Adipocyte (in vitro differentiated cells): ENCODE data around the gene LAMB2.

ENCODE experiments used
- DNase-seq: peaks from one replicate; pipeline ENCODE4 v3.0.0-alpha.2; 2015; ENCODE audit warnings: low read depth
- H3K27me3 ChIP-seq: replicated peaks from 2 replicates; pipeline ENCODE4 v1.7.0; 2013; ENCODE audit warnings: mild to moderate bottlenecking, low read length, moderate library complexity; ENCODE audit not compliant: control insufficient read depth, insufficient read depth
- H3K36me3 ChIP-seq: 2 replicates; pipeline ENCODE4 v1.7.0; 2013; ENCODE audit warnings: low read length, mild to moderate bottlenecking, moderate library complexity; ENCODE audit not compliant: control insufficient read depth, insufficient read depth, severe bottlenecking
- H3K4me1 ChIP-seq: 2 replicates; pipeline ENCODE4 v1.7.0; 2013; ENCODE audit warnings: mild to moderate bottlenecking, low read length, moderate library complexity; ENCODE audit not compliant: control insufficient read depth, insufficient read depth
- H3K4me3 ChIP-seq: 2 replicates; pipeline ENCODE4 v1.7.0; 2013; ENCODE audit warnings: mild to moderate bottlenecking, low read length, moderate library complexity
- H3K9ac ChIP-seq: 2 replicates; pipeline ENCODE4 v1.7.0; 2013; ENCODE audit warnings: mild to moderate bottlenecking, low read length, moderate library complexity
- H3K9me3 ChIP-seq: 2 replicates; pipeline ENCODE4 v1.7.0; 2013; ENCODE audit warnings: mild to moderate bottlenecking, low read length, moderate library complexity; ENCODE audit not compliant: control insufficient read depth

Gene LAMB2

GRCh38 chr3:49131576-49131975 is 1.3 kb downstream of the LAMB2 start:
- DNase-seq = no peak
- Histone ChIP-seq H3K27me3 (no peaks in the 10 kb centered on the region), H3K4me1 (peaks cover 13% of the 10 kb centered on the region), H3K36me3 (peaks cover 36% of the 10 kb centered on the region), H3K9ac (peak overlapping the region; percentile 87), H3K9me3 (no peaks in the 10 kb centered on the region), H3K4me3 (peak overlapping the region; percentile 90)

- H3K36me3 ChIP-seq = peaks cover 41% of the 10 kb centered on the region
These were observed 1.8 kb downstream of the LAMB2 start for GRCh38 chr3:49131040-49131439.

GRCh38 chr3:49124991-49125670 is 7.7 kb downstream of the LAMB2 start:
- peaks cover under 1% of the 10 kb centered on the region for H3K4me1 ChIP-seq
- peaks cover 80% of the 10 kb centered on the region for H3K36me3 ChIP-seq
- DNase-seq = no peak
- H3K4me3 ChIP-seq = no peak overlapping the region
- H3K9me3 ChIP-seq = no peaks in the 10 kb centered on the region
- H3K27me3 ChIP-seq = no peaks in the 10 kb centered on the region
- H3K9ac ChIP-seq = no peak overlapping the region

More at GRCh38 chr3:49131040-49131439, 1.8 kb downstream of the LAMB2 start:
- H3K9ac ChIP-seq = peak overlapping the region; percentile 87
- DNase-seq = no peak
- no peaks in the 10 kb centered on the region for H3K9me3 ChIP-seq
- no peaks in the 10 kb centered on the region for H3K27me3 ChIP-seq
- peak overlapping the region; percentile 90 for H3K4me3 ChIP-seq
- peaks cover 13% of the 10 kb centered on the region for H3K4me1 ChIP-seq

GRCh38 chr3:49124203-49124602 is 8.6 kb downstream of the LAMB2 start:
- Histone ChIP-seq H3K4me1 (peaks cover 10% of the 10 kb centered on the region), H3K9ac (no peak overlapping the region), H3K27me3 (no peaks in the 10 kb centered on the region), H3K9me3 (no peaks in the 10 kb centered on the region), H3K4me3 (no peak overlapping the region), H3K36me3 (peaks cover 71% of the 10 kb centered on the region)
- no peak for DNase-seq

DNA sequence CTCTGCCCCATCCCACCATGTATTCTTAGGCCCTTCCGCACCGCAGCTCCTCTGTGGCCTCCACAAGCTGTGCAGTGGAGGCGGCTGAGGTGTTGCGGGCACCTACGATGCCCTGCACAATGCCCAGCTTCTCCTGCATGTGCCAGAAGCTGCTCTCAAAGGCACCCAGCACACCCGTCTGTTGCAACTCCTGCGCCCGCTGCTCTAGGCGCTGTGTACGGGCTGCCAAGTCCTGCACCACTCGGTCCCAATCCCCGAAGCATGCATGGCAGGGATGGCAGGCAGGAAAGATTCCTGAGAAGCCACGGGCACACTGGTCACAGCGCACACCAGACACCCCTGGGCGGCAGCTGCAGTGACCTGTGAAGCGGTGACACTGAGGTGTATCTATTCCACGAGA is 9.2 kb downstream of the LAMB2 start:
- H3K36me3 ChIP-seq = peaks cover 71% of the 10 kb centered on the region
- no peaks in the 10 kb centered on the region for H3K27me3 ChIP-seq
- no peak overlapping the region for H3K4me3 ChIP-seq
- H3K9me3 ChIP-seq = no peaks in the 10 kb centered on the region
- no peak for DNase-seq
- no peak overlapping the region for H3K9ac ChIP-seq
- H3K4me1 ChIP-seq = peaks cover 15% of the 10 kb centered on the region

DNA sequence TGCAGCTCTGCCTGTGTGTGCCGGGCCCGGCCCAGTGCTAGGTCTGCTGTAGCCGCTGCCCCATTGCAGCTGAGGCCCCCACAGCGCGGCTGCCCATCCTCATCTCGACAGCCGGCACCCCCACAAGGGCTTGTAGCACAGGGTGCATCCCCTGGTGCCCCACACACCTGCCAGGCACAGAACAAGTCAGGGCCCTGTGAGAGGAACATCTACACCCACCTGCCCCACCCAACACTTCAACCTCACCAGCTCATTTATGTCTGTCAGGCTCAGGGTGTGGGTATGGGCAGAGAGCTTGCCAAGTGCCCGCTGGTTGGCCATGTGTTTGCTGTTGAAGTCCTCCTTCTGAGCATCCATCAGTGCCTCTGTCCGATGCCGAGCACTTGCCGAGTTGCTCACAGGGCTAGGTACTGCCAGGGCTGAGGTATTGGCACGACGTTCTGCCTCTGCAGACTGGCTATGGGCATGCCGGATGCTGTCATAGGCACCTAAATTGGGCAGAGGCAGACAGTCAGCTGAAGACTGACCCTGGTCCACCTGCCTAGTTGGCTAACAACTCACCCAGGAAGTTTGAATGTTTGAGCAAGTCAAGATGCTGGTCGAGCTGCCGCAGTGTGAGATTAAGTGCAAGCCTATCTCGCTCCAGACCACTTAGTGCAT is 9.8 kb downstream of the LAMB2 start:
- H3K9ac ChIP-seq = no peak overlapping the region
- H3K4me1 ChIP-seq = peaks cover 17% of the 10 kb centered on the region
- peaks cover 71% of the 10 kb centered on the region for H3K36me3 ChIP-seq
- DNase-seq = no peak
- H3K4me3 ChIP-seq = no peak overlapping the region
- H3K27me3 ChIP-seq = no peaks in the 10 kb centered on the region
- H3K9me3 ChIP-seq = no peaks in the 10 kb centered on the region

- Histone ChIP-seq H3K4me3 (no peak overlapping the region), H3K27me3 (no peaks in the 10 kb centered on the region), H3K9me3 (no peaks in the 10 kb centered on the region), H3K9ac (no peak overlapping the region), H3K4me1 (peaks cover 17% of the 10 kb centered on the region), H3K36me3 (peaks cover 74% of the 10 kb centered on the region)
- no peak for DNase-seq
These were observed 10.4 kb downstream of the LAMB2 start for GRCh38 chr3:49122451-49122850.

GRCh38 chr3:49122022-49122421 is 10.8 kb downstream of the LAMB2 start:
- H3K4me1 ChIP-seq = peaks cover 17% of the 10 kb centered on the region
- no peak overlapping the region for H3K9ac ChIP-seq
- H3K36me3 ChIP-seq = peaks cover 76% of the 10 kb centered on the region
- H3K9me3 ChIP-seq = no peaks in the 10 kb centered on the region
- H3K4me3 ChIP-seq = no peak overlapping the region
- no peak for DNase-seq
- no peaks in the 10 kb centered on the region for H3K27me3 ChIP-seq

GRCh38 chr3:49121132-49121736 is 11.6 kb downstream of the LAMB2 start:
- Histone ChIP-seq H3K4me3 (peak overlapping the region; percentile 86), H3K9me3 (no peaks in the 10 kb centered on the region), H3K9ac (peak overlapping the region; percentile 99), H3K27me3 (no peaks in the 10 kb centered on the region), H3K36me3 (peaks cover 77% of the 10 kb centered on the region), H3K4me1 (peaks cover 17% of the 10 kb centered on the region)
- no peak for DNase-seq

GRCh38 chr3:49120438-49121131 is 12.3 kb downstream of the LAMB2 start, which contains the start of gene USP19:
TSS of gene USP19 (minus strand) at chr3:49120823. CDS start at chr3:49119145, 1,678 bp downstream.
- DNase-seq = peak; percentile 96

DNA sequence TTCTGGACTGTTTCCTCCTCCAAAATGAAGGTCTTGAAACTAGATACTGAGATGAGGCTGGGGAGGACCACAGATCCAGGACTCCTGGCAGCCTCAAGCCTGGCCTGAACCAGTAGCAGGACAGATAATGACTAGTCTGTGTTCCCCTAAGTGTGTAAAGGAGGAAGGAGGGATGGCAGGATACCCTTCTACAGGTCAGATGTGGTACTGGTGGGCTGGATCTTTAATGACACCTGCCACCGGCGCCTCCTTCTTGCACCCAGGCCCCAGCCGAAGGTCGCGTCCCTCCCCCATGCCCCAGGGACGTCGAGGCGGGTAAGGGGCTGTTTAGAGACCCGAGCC is 12.8 kb downstream of the LAMB2 start:
- Histone ChIP-seq H3K36me3 (peaks cover 78% of the 10 kb centered on the region), H3K4me3 (peak overlapping the region; percentile 86), H3K9me3 (no peaks in the 10 kb centered on the region), H3K27me3 (no peaks in the 10 kb centered on the region), H3K9ac (peak overlapping the region; percentile 99), H3K4me1 (peaks cover 17% of the 10 kb centered on the region)
- peak; percentile 25 for DNase-seq

More at GRCh38 chr3:49120438-49121131, 12.3 kb downstream of the LAMB2 start, which contains the start of gene USP19:
- peak within 1 kb of the TSS; percentile 86 for H3K4me3 ChIP-seq
- H3K36me3 ChIP-seq = peaks cover 77% of the 10 kb centered on the region
- H3K9me3 ChIP-seq = no peaks in the 10 kb centered on the region
- H3K27me3 ChIP-seq = no peaks in the 10 kb centered on the region
- H3K9ac ChIP-seq = peak within 1 kb of the TSS; percentile 99
- peaks cover 17% of the 10 kb centered on the region for H3K4me1 ChIP-seq
